GM12892 (cell line): Measurements from ENCODE around the gene GRAMD1C.

ENCODE experiments used
- POLR2A ChIP-seq: IDR thresholded peaks from 2 replicates; pipeline ENCODE4 v1.6.1; 2011; ENCODE audit warnings: low read depth, low read length, control low read depth
- POLR2AphosphoS5 ChIP-seq: IDR thresholded peaks from 2 replicates; pipeline ENCODE4 v1.6.1; 2011; ENCODE audit warnings: low read depth, low read length, control low read depth

DNA sequence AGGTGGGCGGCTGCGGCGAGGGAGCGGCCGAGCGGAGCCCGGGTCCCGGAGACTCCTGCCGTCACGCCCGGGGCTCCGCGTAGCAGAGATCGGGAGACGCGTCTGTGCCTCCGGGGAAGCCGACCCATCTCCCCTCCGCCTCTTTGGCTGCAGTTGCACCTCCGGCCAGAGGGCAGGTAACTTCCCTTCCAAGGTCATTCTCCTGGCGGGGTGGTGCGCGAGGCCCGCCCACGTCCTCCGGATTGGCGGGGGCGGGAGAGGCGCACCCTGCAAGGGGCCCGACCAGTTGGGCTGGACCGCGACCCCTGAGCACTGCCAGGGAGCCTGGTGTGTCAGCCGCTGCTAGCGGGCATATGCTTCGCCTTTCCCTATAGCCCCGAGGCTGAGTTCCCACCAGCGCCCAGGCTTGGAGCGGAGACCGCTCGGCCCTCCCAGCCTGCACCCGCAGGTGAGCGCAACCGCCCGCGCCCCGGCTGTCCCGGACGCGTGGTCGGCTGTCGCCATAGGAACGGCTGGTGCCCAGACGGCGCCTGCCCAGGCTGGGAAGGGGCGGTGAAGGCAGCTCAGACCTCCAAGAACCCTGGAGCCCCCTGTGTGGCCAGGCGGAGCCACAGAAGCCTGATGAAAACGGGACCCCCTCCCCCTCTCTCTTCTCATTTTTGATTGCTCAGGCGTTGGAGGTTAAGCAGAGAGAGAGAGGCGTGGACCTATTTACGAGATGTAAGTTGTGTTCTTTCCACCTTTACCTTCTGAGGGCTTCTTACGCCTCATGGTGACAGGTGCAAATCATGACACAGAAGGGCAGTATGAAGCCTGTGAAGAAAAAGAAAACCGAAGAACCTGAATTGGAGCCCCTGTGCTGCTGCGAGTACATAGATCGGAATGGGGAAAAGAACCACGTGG lies 109.7 kb downstream of the GRAMD1C start:
- no peak for TF ChIP-seq POLR2AphosphoS5
- no peak for TF ChIP-seq POLR2A
